Fibroblast of the aortic adventitia (primary cell): ENCODE results near the gene CALY. TPM values are rescaled to one million over a fixed set of nuclear protein-coding genes. Genes with fewer than 3 reads are reported as not detected.

Experiments
- DNase-seq: peaks from one replicate; pipeline ENCODE4 v3.0.0-alpha.2; 2010; ENCODE audit warnings: low read depth
- H3K4me3 ChIP-seq: 2 replicates; pipeline ENCODE4 v1.5.1; 2011; ENCODE audit warnings: low read depth, mild to moderate bottlenecking, control low read depth, low read length, moderate library complexity
- total RNA-seq: library from RNA; depleted of rRNA; stranded (reverse); fragments of >200 nt; gene quantifications from 2 replicates; pipeline ENCODE4 v1.2.3, GENCODE V29; 2012; ENCODE audit warnings: low replicate concordance
- TF ChIP-seq, protein P1 (sequence below): IDR thresholded peaks from 2 replicates; pipeline ENCODE4 v1.5.1; 2011; ENCODE audit warnings: mild to moderate bottlenecking, low read length, control low read depth, inconsistent platforms; ENCODE audit not compliant: insufficient read depth

The CALY gene
- total RNA-seq, 1 donor: not detected

DNA sequence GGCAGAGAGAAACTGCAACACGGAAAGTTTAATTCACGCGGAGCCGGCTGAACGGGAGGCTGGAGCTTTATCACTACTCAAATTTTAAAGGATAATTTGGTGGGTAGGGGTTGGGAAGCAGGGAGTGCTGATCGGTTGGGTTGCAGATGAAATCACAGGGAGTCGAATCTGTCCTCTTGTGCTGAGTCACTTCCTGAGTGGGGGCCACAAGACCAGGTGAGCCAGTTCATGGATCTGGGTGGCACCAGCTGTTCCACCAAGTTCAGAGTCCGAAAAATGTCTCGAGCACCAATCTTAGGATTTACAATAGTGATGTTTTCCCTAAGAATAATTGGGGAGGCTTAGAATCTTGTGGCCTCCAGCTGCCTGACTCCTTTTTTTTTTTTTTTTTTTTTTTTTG is 6.9 kb upstream of the CALY start:
- no peak for DNase-seq
- H3K4me3 ChIP-seq: no peak overlapping the region
- TF ChIP-seq, protein P1, sequence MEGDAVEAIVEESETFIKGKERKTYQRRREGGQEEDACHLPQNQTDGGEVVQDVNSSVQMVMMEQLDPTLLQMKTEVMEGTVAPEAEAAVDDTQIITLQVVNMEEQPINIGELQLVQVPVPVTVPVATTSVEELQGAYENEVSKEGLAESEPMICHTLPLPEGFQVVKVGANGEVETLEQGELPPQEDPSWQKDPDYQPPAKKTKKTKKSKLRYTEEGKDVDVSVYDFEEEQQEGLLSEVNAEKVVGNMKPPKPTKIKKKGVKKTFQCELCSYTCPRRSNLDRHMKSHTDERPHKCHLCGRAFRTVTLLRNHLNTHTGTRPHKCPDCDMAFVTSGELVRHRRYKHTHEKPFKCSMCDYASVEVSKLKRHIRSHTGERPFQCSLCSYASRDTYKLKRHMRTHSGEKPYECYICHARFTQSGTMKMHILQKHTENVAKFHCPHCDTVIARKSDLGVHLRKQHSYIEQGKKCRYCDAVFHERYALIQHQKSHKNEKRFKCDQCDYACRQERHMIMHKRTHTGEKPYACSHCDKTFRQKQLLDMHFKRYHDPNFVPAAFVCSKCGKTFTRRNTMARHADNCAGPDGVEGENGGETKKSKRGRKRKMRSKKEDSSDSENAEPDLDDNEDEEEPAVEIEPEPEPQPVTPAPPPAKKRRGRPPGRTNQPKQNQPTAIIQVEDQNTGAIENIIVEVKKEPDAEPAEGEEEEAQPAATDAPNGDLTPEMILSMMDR: no peak

- DNase-seq: no peak
- H3K4me3 ChIP-seq: no peak overlapping the region
- TF ChIP-seq, protein P1: no peak
These were observed 6.2 kb upstream of the CALY start for GRCh38 chr10:133342942-133343341.

DNA sequence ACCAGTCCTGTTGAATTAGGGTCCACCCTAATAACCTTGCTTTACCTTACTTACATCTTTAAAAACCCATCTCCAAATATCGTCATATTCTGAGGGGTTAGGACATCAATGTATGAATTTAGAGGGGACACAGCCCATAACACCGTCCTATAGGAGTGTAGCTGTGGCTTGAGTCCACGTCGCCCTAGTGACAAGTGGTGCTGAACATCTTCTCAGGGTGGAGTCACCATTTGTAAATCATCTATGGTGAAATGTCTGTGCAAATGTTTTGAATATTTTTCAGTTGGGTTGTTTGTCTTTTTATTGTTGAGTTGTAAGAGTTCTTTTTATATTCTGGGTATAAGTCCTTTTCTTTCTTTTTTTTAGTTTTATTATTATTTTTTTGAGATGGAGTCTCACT is 5.3 kb upstream of the CALY start:
- no peak for DNase-seq
- TF ChIP-seq, protein P1: no peak
- H3K4me3 ChIP-seq: no peak overlapping the region

- H3K4me3 ChIP-seq: no peak overlapping the region
- no peak for DNase-seq
- TF ChIP-seq, protein P1: no peak
These were observed 3.1 kb upstream of the CALY start for GRCh38 chr10:133339708-133340380.

DNA sequence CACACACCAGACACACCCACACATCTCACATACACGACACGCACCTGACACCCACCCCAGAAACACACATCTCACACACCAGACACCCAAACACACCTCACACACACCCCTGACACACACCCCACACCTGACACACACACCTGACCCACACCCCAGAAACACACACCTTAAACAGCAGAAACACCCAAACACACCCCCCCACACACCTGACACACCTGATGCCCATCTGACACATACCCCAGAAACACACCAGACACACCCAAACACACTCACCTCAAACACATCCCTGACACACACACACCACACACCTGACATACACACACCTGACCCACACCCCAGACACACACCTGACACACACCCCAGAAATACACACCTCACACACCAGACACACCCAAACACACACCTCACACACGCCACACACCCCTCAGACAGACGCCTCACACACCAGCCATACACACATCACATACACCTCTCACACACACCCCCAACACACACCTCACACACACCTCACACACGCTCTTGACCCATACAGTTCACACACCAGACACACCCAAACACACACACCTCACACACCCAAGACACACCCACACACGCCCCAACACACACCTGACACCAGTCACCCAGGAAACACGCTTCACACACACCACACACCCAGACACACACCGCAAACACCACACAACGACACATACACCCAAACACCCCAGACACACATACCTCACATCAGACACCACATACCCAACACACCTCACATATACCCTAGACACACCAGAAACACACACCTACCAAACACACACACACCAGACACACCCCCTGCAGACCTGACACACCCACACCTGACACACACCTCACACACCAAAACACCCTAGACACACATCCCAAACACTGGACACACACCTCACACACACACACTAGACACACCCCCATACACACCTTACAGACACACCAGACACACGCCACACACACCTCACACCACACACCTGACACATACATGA is 1.7 kb upstream of the CALY start:
- no peak for DNase-seq
- TF ChIP-seq, protein P1: no peak
- H3K4me3 ChIP-seq: no peak overlapping the region

GRCh38 chr10:133337370-133337725 is 652 bp upstream of the CALY start:
- H3K4me3 ChIP-seq: no peak overlapping the region
- TF ChIP-seq, protein P1: no peak
- DNase-seq: no peak
